ENCODE measurements around the gene CENPW. TPM values are rescaled to one million over a fixed set of nuclear protein-coding genes. Genes with fewer than 3 reads are reported as not detected.

CENPW gene
- total and polyA plus RNA-seq, 2 of the 4 experiments (the other 2 are of a cell fraction): 8.2 to 19.3 TPM

DNA sequence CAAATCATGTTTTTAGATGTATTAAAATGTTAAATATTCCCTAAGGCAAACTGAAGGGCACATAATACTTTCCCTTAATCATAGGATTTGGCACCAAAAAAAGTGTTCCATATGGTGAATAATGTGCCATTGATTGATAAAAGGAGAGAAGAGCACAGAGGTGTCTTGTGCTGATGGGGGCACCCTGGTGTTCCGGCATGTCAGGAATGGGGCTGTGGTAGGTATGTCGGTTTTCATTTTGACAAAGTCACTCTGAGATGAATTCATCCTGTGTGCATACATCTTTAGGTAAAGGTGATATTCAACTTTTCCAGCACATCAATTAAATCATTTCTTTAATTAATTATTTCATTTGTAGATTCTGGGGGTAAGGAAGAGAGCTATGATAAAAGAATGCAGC, 36.8 kb downstream of the CENPW start:
- Histone ChIP-seq H3K36me3 (ENCODE audit: control insufficient read depth, insufficient read depth, low read length) (no peaks in the 10 kb centered on the region), H4K20me1 (ENCODE audit: insufficient read depth, low read length) (no peaks in the 10 kb centered on the region), H2AK9ac (replicated peaks; ENCODE audit: low read depth, low read length, poor library complexity) (no peak overlapping the region), H3K4me1 (ENCODE audit: control insufficient read depth, insufficient read depth, low read length) (no peaks in the 10 kb centered on the region), H2BK120ac (ENCODE audit: low read depth, low read length) (no peak overlapping the region), H3K23ac (ENCODE audit: low read depth, low read length) (no peak overlapping the region), H3K9ac (ENCODE audit: low read depth, low read length) (no peak overlapping the region), H3K79me1 (ENCODE audit: low read depth in 1 of 2, low read length in 2 of 2) (no peaks in the 10 kb centered on the region), H3K56ac (ENCODE audit: extremely low read depth, insufficient read depth, low read length) (no peak overlapping the region), H2BK20ac (ENCODE audit: low read depth, low read length) (no peak overlapping the region), H3K4me2 (ENCODE audit: low read depth, low read length) (no peak overlapping the region), H4K8ac (ENCODE audit: low read depth in 2 of 2, low read length in 2 of 2) (no peak overlapping the region), H3K4ac (ENCODE audit: low read depth, low read length) (no peak overlapping the region), H3K9me1 (ENCODE audit: insufficient read depth, low read length) (no peaks in the 10 kb centered on the region), H2BK5ac (ENCODE audit: low read depth, low read length, poor library complexity, severe bottlenecking) (no peak overlapping the region), H2BK15ac (ENCODE audit: low read depth, low read length) (no peak overlapping the region), H3K9me3 (ENCODE audit: control insufficient read depth, insufficient read depth, low read length) (0 out of 2 replicates have a peak, but pooled peaks cover 2% of the 10 kb centered on the region), H3K14ac (replicated peaks; ENCODE audit: low read depth, low read length) (no peak overlapping the region), H2AK5ac (ENCODE audit: low read depth, low read length) (no peak overlapping the region), H4K91ac (ENCODE audit: insufficient read depth, low read depth, low read length) (no peak overlapping the region), H3K27me3 (ENCODE audit: control insufficient read depth, insufficient read depth, low read length) (no peaks in the 10 kb centered on the region), H3K27ac (ENCODE audit: insufficient read depth, low read length) (no peak overlapping the region), H3K4me3 (ENCODE audit: insufficient read depth, low read depth, low read length) (no peak overlapping the region), H3K18ac (ENCODE audit: low read depth, low read length) (no peak overlapping the region), H4K5ac (ENCODE audit: low read depth, low read length) (no peak overlapping the region), H2AFZ (replicated peaks; ENCODE audit: low read length, poor library complexity) (no peak overlapping the region)
- dilution Hi-C loops (cut with HindIII; ENCODE audit: low sequenced_read_pairs, unreplicated experiment): no loop called here
- intact Hi-C loops (cut with micrococcal nuclease): no loop called here
- ChIA-PET POLR2A (ENCODE audit: unreplicated experiment) (no interaction called here), CTCF (no interaction called here)
- in situ Hi-C loops (cut with MboI; ENCODE audit: low sequenced_read_pairs): no loop called here
- BruUV-seq (replicated peaks): no TSS peak
- no peak for DNase-seq
- no CpG with 5 or more reads among the region's 2 CpGs for WGBS, 2 experiments (ENCODE audit: extremely low coverage in 2 of 2, insufficient read length in 1 of 2)
- ATAC-seq (ENCODE audit: low read depth): no peak
- TF ChIP-seq NFE2L2 (IDR thresholded peaks at IDR 0.05; ENCODE audit: low read depth, low read length) (no peak), RAD21 (IDR thresholded peaks at IDR 0.05; ENCODE audit: low read length) (no peak), CHD1 (IDR thresholded peaks at IDR 0.05; ENCODE audit: low read depth, low read length) (no peak), MAZ (IDR thresholded peaks at IDR 0.05; ENCODE audit: borderline replicate concordance, low read depth, low read length) (no peak), MAFK (IDR thresholded peaks at IDR 0.05; ENCODE audit: low read depth, low read length) (no peak), CEBPB (IDR thresholded peaks at IDR 0.05; ENCODE audit: low read depth, low read length) (no peak)

Measured in IMR-90 (cell line).